Fibroblast of lung (primary cell): ENCODE measurements around the gene MTHFR. TPM values are rescaled to one million over a fixed set of nuclear protein-coding genes. Genes with fewer than 3 reads are reported as not detected.
A peak's percentile ranks its signal among the peaks of the same experiment; 100 is the strongest.

ENCODE experiments used
- DNase-seq, 2 donors: peaks; one replicate each; pipeline versions ENCODE4 v3.0.0 to v3.0.0-alpha.2; 2010; ENCODE audit warnings: low read depth in 2 of 2
- H2AFZ ChIP-seq: 2 replicates; pipeline ENCODE4 v1.5.1; 2012; ENCODE audit warnings: low read length, control low read depth, inconsistent platforms
- H3K27ac ChIP-seq: 2 replicates; pipeline ENCODE4 v1.5.1; 2011; ENCODE audit warnings: low read length, control low read depth; ENCODE audit not compliant: insufficient read depth
- H3K27me3 ChIP-seq: 2 replicates; pipeline ENCODE4 v1.5.1; 2011; ENCODE audit warnings: mild to moderate bottlenecking, low read length; ENCODE audit not compliant: control insufficient read depth, insufficient read depth
- H3K36me3 ChIP-seq: 2 replicates; pipeline ENCODE4 v1.5.1; 2011; ENCODE audit warnings: low read length; ENCODE audit not compliant: control insufficient read depth, insufficient read depth
- H3K4me1 ChIP-seq: 2 replicates; pipeline ENCODE4 v1.5.1; 2011; ENCODE audit warnings: low read length; ENCODE audit not compliant: control insufficient read depth, insufficient read depth; ENCODE audit errors: extremely low read depth
- H3K4me2 ChIP-seq: 2 replicates; pipeline ENCODE4 v1.5.1; 2011; ENCODE audit warnings: low read length, control low read depth; ENCODE audit not compliant: insufficient read depth; ENCODE audit errors: extremely low read depth
- H3K4me3 ChIP-seq, 4 experiments: fragments of 200-600 bp in 1 of 4; sonication (generic) in 1 of 4; replicated peaks in 1 of 4; 2 replicates each; pipeline ENCODE4 v1.5.1; 2011 to 2016; ENCODE audit warnings: low read length in 4 of 4, low read depth in 3 of 4, mild to moderate bottlenecking in 3 of 4, control low read depth in 2 of 4, inconsistent platforms in 1 of 4, mixed read lengths in 1 of 4; ENCODE audit not compliant: insufficient read depth in 1 of 4; ENCODE audit errors: control extremely low read depth in 1 of 4
- H3K79me2 ChIP-seq: 2 replicates; pipeline ENCODE4 v1.5.1; 2012; ENCODE audit warnings: mild to moderate bottlenecking, low read length, inconsistent platforms; ENCODE audit not compliant: control insufficient read depth, insufficient read depth
- H3K9ac ChIP-seq: 2 replicates; pipeline ENCODE4 v1.5.1; 2011; ENCODE audit warnings: mild to moderate bottlenecking, low read length, control low read depth; ENCODE audit not compliant: insufficient read depth
- H3K9me3 ChIP-seq: 2 replicates; pipeline ENCODE4 v1.5.1; 2012; ENCODE audit warnings: low read depth, low read length; ENCODE audit not compliant: control insufficient read depth, insufficient read depth
- H4K20me1 ChIP-seq: 2 replicates; pipeline ENCODE4 v1.5.1; 2011; ENCODE audit warnings: low read length; ENCODE audit not compliant: control insufficient read depth, insufficient read depth; ENCODE audit errors: extremely low read depth
- CTCF ChIP-seq, 2 donors: IDR thresholded peaks in 1 of 2; conservative IDR thresholded peaks in 1 of 2; 1 replicate in 1 of 2; 2 replicates in 1 of 2; pipeline ENCODE4 v1.5.1; 2011 to 2012; ENCODE audit warnings: low read length in 2 of 2, control low read depth in 1 of 2, inconsistent platforms in 1 of 2, low read depth in 1 of 2, mild to moderate bottlenecking in 1 of 2
- EZH2 ChIP-seq: IDR thresholded peaks from 2 replicates; pipeline ENCODE4 v1.5.1; 2012; ENCODE audit warnings: low read length, control low read depth, mild to moderate bottlenecking; ENCODE audit errors: missing control alignments
- polyA plus RNA-seq, 2 donors: library from polyadenylated mRNA; depleted of rRNA in 1 of 2; stranded (reverse) in 1 of 2; unstranded in 1 of 2; fragments of >200 nt; gene quantifications; 2 replicates each; pipeline ENCODE4 v1.2.1, GENCODE V29; 2011 to 2012; ENCODE audit warnings: missing spikeins in 1 of 2
- total RNA-seq: library from RNA; depleted of rRNA; stranded (reverse); fragments of >200 nt; gene quantifications from 2 replicates; pipeline ENCODE4 v1.2.1, GENCODE V29; 2014

The MTHFR gene
- total and polyA plus RNA-seq, 2 donors (not counting 1 experiment from before 2014, with no cell fraction given): 16.3 to 87.4 TPM

GRCh38 chr1:11790880-11791715, 14.7 kb downstream of the MTHFR start:
- Histone ChIP-seq H4K20me1 (no peaks in the 10 kb centered on the region), H3K79me2 (no peaks in the 10 kb centered on the region), H3K4me2 (peak overlapping the region; percentile 76), H3K27ac (peak overlapping the region; percentile 96), H3K27me3 (no peaks in the 10 kb centered on the region), H2AFZ (no peak overlapping the region), H3K36me3 (peaks cover 48% of the 10 kb centered on the region), H3K9ac (peak overlapping the region; percentile 65), H3K4me1 (peaks cover 38% of the 10 kb centered on the region), H3K9me3 (no peaks in the 10 kb centered on the region), H3K4me3 (peak overlapping the region in 1 of 4 experiments; percentile 25)
- peak; percentile 92 to 97 for DNase-seq
- no peak for TF ChIP-seq CTCF (conservative IDR thresholded peaks at IDR 0.05 in 1 of 2, IDR thresholded peaks at IDR 0.05 in 1 of 2; ENCODE audit: low read depth in 1 of 2, low read length in 2 of 2)
- TF ChIP-seq EZH2: no peak

GRCh38 chr1:11790101-11790879, 15.5 kb downstream of the MTHFR start:
- peak overlapping the region; percentile 76 for H3K4me2 ChIP-seq
- TF ChIP-seq CTCF (conservative IDR thresholded peaks at IDR 0.05 in 1 of 2, IDR thresholded peaks at IDR 0.05 in 1 of 2; ENCODE audit: low read depth in 1 of 2, low read length in 2 of 2): no peak
- no peak for TF ChIP-seq EZH2
- peaks cover 36% of the 10 kb centered on the region for H3K4me1 ChIP-seq
- H3K27me3 ChIP-seq: no peaks in the 10 kb centered on the region
- peak overlapping the region; percentile 65 for H3K9ac ChIP-seq
- no peaks in the 10 kb centered on the region for H4K20me1 ChIP-seq
- DNase-seq: no peak
- no peaks in the 10 kb centered on the region for H3K9me3 ChIP-seq
- no peaks in the 10 kb centered on the region for H3K79me2 ChIP-seq
- peak overlapping the region in 1 of 4 experiments; percentile 25 for H3K4me3 ChIP-seq
- peaks cover 44% of the 10 kb centered on the region for H3K36me3 ChIP-seq
- H2AFZ ChIP-seq: no peak overlapping the region
- H3K27ac ChIP-seq: peak overlapping the region; percentile 96
